Measurements from ENCODE around the gene DDX43.

DNA sequence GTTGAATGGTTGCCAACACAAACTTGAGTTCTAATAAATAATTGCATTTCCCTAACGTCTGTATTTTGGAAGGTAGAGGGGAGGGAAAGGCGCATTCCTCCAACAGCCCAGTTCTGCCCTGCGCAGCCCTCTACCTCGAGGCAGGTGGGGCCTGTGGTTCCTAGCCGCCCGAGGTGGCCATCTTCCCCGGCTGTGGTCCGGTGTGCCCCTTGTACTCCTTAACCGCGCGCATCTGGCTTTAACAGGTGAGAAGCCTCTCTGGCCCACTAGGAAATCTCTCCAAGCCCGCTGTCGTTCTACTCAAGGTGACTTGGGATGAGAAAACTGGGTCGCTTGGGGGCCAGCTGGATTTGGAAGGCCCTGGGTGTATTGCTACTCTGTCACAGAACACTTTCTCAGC lies 30.5 kb upstream of the DDX43 start:
- TF ChIP-seq, protein P1, sequence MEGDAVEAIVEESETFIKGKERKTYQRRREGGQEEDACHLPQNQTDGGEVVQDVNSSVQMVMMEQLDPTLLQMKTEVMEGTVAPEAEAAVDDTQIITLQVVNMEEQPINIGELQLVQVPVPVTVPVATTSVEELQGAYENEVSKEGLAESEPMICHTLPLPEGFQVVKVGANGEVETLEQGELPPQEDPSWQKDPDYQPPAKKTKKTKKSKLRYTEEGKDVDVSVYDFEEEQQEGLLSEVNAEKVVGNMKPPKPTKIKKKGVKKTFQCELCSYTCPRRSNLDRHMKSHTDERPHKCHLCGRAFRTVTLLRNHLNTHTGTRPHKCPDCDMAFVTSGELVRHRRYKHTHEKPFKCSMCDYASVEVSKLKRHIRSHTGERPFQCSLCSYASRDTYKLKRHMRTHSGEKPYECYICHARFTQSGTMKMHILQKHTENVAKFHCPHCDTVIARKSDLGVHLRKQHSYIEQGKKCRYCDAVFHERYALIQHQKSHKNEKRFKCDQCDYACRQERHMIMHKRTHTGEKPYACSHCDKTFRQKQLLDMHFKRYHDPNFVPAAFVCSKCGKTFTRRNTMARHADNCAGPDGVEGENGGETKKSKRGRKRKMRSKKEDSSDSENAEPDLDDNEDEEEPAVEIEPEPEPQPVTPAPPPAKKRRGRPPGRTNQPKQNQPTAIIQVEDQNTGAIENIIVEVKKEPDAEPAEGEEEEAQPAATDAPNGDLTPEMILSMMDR (IDR thresholded peaks at IDR 0.05) = no peak
- TF ChIP-seq POLR2A (IDR thresholded peaks at IDR 0.05) (no peak), EP300 (IDR thresholded peaks at IDR 0.05) (no peak)

All from ovary (tissue), 3 donors.